PC-9 (cell line): ENCODE measurements around the gene ADGRL3. TPM values are rescaled to one million over a fixed set of nuclear protein-coding genes. Genes with fewer than 3 reads are reported as not detected.

Experiments used
- BruUV-seq: library from RNA; stranded (reverse); fragments of 400-500 nt; replicated peaks from 2 replicates; lab custom pipeline; 2021; lab: Mats Ljungman, UMichigan
- CTCF ChIA-PET: fragments of 300-600 bp; sonication (Branson Sonifier 250); formaldehyde crosslinking; loops from one replicate; lab custom pipeline; 2022; ENCODE audit warnings: antibody characterized with exemption; lab: Charles Lee
- POLR2A ChIA-PET: fragments of 300-600 bp; sonication (Branson Sonifier 250); formaldehyde crosslinking; loops from one replicate; lab custom pipeline; 2022; ENCODE audit warnings: antibody characterized with exemption; ENCODE audit not compliant: unreplicated experiment; lab: Charles Lee
- DNase-seq, 2 experiments: peaks; one replicate each; pipeline versions ENCODE4 v3.0.0 to v3.0.0-alpha.2; 2015 to 2022; ENCODE audit warnings: mixed read lengths in 1 of 2
- H2AFZ ChIP-seq: fragments of 200-600 bp; sonication (generic); 2 replicates; pipeline ENCODE4 v1.8.1; 2017; ENCODE audit warnings: antibody characterized with exemption
- H3F3A ChIP-seq: fragments of 200-600 bp; sonication (generic); 2 replicates; pipeline ENCODE4 v1.8.1; 2017; ENCODE audit warnings: antibody characterized with exemption, mild to moderate bottlenecking, low read depth; ENCODE audit not compliant: insufficient read depth
- H3K27ac ChIP-seq: fragments of 200-600 bp; sonication (generic); 2 replicates; pipeline ENCODE4 v1.6.1; 2016; ENCODE audit warnings: mixed run types
- H3K27me3 ChIP-seq: fragments of 200-600 bp; sonication (generic); 2 replicates; pipeline ENCODE4 v1.6.1; 2016; ENCODE audit warnings: low read depth, mixed run types; ENCODE audit not compliant: insufficient read depth
- H3K36me3 ChIP-seq: fragments of 200-600 bp; sonication (generic); 2 replicates; pipeline ENCODE4 v1.6.1; 2016; ENCODE audit warnings: low read depth, mixed run types
- H3K4me1 ChIP-seq: fragments of 200-600 bp; sonication (generic); replicated peaks from 2 replicates; pipeline ENCODE4 v1.6.1; 2016; ENCODE audit warnings: mixed run types; ENCODE audit not compliant: insufficient read depth
- H3K4me2 ChIP-seq: fragments of 200-600 bp; sonication (generic); 2 replicates; pipeline ENCODE4 v1.6.1; 2017; ENCODE audit warnings: mixed run types
- H3K4me3 ChIP-seq: fragments of 200-600 bp; sonication (generic); 2 replicates; pipeline ENCODE4 v1.6.1; 2016; ENCODE audit warnings: mixed run types
- H3K79me2 ChIP-seq: fragments of 200-600 bp; sonication (generic); 2 replicates; pipeline ENCODE4 v1.6.1; 2017; ENCODE audit warnings: low read depth, mixed run types
- H3K9me2 ChIP-seq: fragments of 200-600 bp; sonication (generic); 2 replicates; pipeline ENCODE4 v1.8.1; 2017; ENCODE audit warnings: mild to moderate bottlenecking; ENCODE audit not compliant: insufficient read depth
- H3K9me3 ChIP-seq: fragments of 200-600 bp; sonication (generic); 2 replicates; pipeline ENCODE4 v1.8.1; 2016; ENCODE audit warnings: low read depth; ENCODE audit not compliant: insufficient read depth
- H4K20me1 ChIP-seq: fragments of 200-600 bp; sonication (generic); 2 replicates; pipeline ENCODE4 v1.8.1; 2017; ENCODE audit not compliant: insufficient read depth
- CTCF ChIP-seq: fragments of 200-600 bp; sonication (generic); conservative IDR thresholded peaks from 2 replicates; pipeline ENCODE4 v1.6.1; 2017; ENCODE audit warnings: mixed run types, antibody characterized with exemption, mild to moderate bottlenecking, moderate library complexity
- EZH2 ChIP-seq: fragments of 200-600 bp; sonication (generic); IDR thresholded peaks from 2 replicates; pipeline ENCODE4 v1.8.0; 2017; ENCODE audit warnings: antibody characterized with exemption, low read depth
- intact Hi-C: fragments of 100-400 bp; cut with micrococcal nuclease; formaldehyde crosslinking; loops from one replicate; pipeline ENCODE4 v1.10.0; 2022; ENCODE audit not compliant: unreplicated experiment
- total RNA-seq: library from RNA; stranded (reverse); gene quantifications from 2 replicates; pipeline ENCODE4 v1.2.3, GENCODE V29; 2021

ADGRL3 gene
- total RNA-seq, 1 experiment from 2014 or later: 1.6 TPM

DNA sequence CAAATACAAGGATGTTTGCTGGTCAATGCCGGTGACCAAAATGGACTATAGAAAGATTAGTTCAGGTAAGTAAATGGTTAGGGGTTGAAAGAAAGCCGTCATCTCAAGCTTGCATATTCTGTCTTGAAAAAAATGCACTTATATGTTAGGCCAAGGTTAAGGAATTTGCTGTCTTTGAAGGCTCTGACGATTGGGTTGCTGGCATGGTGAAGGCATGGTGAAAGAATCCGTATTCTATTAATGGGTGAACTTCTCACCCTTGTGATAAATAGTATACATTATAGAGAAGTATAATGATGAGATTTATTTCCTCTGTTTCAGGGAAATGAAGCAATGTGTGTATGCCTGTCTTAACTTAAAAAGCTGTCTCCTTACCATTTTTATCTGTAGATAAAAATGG is 132.6 kb downstream of the ADGRL3 start:
- no peaks in the 10 kb centered on the region for H3K4me1 ChIP-seq
- intact Hi-C loops: no loop called here
- no peaks in the 10 kb centered on the region for H3K9me2 ChIP-seq
- ChIA-PET POLR2A (no interaction called here), CTCF (no interaction called here)
- H2AFZ ChIP-seq: no peak overlapping the region
- H3K36me3 ChIP-seq: no peaks in the 10 kb centered on the region
- no peaks in the 10 kb centered on the region for H4K20me1 ChIP-seq
- no peak overlapping the region for H3K27ac ChIP-seq
- no peaks in the 10 kb centered on the region for H3K79me2 ChIP-seq
- TF ChIP-seq CTCF (no peak), EZH2 (no peak)
- no peaks in the 10 kb centered on the region for H3K9me3 ChIP-seq
- no peak overlapping the region for H3K4me3 ChIP-seq
- H3F3A ChIP-seq: no peaks in the 10 kb centered on the region
- no TSS peak for BruUV-seq
- no peak overlapping the region for H3K4me2 ChIP-seq
- no peak for DNase-seq
- no peaks in the 10 kb centered on the region for H3K27me3 ChIP-seq

GRCh38 chr4:61333490-61333889 is 133.4 kb downstream of the ADGRL3 start:
- intact Hi-C loops: no loop called here
- ChIA-PET CTCF (no interaction called here), POLR2A (no interaction called here)
- Histone ChIP-seq H3K27me3 (no peaks in the 10 kb centered on the region), H3F3A (no peaks in the 10 kb centered on the region), H3K4me3 (no peak overlapping the region), H3K4me1 (no peaks in the 10 kb centered on the region), H3K4me2 (no peak overlapping the region), H3K79me2 (no peaks in the 10 kb centered on the region), H3K36me3 (no peaks in the 10 kb centered on the region), H3K9me3 (no peaks in the 10 kb centered on the region), H4K20me1 (no peaks in the 10 kb centered on the region), H3K9me2 (no peaks in the 10 kb centered on the region), H2AFZ (no peak overlapping the region), H3K27ac (no peak overlapping the region)
- no peak for DNase-seq
- BruUV-seq: no TSS peak
- TF ChIP-seq EZH2 (no peak), CTCF (no peak)

DNA sequence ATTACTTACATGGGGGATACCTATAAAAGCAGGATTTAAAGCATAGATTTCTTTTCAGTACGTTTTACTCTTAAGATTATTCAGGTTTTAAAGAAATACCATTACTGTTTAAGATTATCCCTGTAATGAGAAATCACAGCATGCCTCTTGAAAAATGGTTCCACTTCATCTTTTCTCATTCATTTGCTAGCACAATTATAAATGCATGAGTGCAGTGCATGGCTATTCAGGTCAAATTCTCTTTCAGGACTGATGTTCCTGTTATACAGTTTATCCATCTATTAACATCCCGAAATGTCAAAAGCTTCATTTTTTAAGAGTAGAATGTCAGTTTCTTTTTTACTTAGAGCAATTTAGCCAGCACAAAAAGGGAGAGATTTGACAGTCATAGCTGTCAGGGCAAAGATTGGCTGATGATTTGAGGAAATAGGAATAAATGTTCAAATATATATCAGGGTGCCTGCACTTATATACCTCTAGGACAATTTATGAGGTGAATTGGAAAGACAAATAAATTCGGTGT is 135.2 kb downstream of the ADGRL3 start:
- ChIA-PET CTCF (no interaction called here), POLR2A (no interaction called here)
- Histone ChIP-seq H3K9me2 (no peaks in the 10 kb centered on the region), H2AFZ (no peak overlapping the region), H3K4me2 (no peak overlapping the region), H3F3A (no peaks in the 10 kb centered on the region), H3K4me3 (no peak overlapping the region), H3K79me2 (no peaks in the 10 kb centered on the region), H3K27me3 (no peaks in the 10 kb centered on the region), H3K9me3 (no peaks in the 10 kb centered on the region), H3K4me1 (no peaks in the 10 kb centered on the region), H4K20me1 (no peaks in the 10 kb centered on the region), H3K27ac (no peak overlapping the region), H3K36me3 (no peaks in the 10 kb centered on the region)
- intact Hi-C loops: no loop called here
- BruUV-seq: no TSS peak
- no peak for TF ChIP-seq CTCF
- no peak for TF ChIP-seq EZH2
- DNase-seq: no peak
